Esophagus mucosa (tissue), 1 donor: Measurements from ENCODE around the gene ARHGEF37. TPM values are rescaled to one million over a fixed set of nuclear protein-coding genes. Genes with fewer than 3 reads are reported as not detected.
A peak's percentile ranks its signal among the peaks of the same experiment; 100 is the strongest.
"Not testable (repeated sequence)": the region's sequence is repeated elsewhere in the genome, so short reads cannot be mapped to it uniquely, and the experiment has no call there.

Experiments
- ATAC-seq: fragments of 200-7000 bp; cut with Tn5 transposase; one replicate; pipeline ENCODE4 v1.9.1; 2020
- total RNA-seq: library from RNA; stranded (reverse); gene quantifications from one replicate; pipeline ENCODE4 v1.2.4, GENCODE V29; 2023
- donor health status: DM: yes; HTN: yes; CAD: no.

ARHGEF37 gene
- total RNA-seq, 1 donor from 2014 or later = 23.6 TPM

GRCh38 chr5:149631506-149631905 lies 50.2 kb downstream of the ARHGEF37 start:
- ATAC-seq = no peak

DNA sequence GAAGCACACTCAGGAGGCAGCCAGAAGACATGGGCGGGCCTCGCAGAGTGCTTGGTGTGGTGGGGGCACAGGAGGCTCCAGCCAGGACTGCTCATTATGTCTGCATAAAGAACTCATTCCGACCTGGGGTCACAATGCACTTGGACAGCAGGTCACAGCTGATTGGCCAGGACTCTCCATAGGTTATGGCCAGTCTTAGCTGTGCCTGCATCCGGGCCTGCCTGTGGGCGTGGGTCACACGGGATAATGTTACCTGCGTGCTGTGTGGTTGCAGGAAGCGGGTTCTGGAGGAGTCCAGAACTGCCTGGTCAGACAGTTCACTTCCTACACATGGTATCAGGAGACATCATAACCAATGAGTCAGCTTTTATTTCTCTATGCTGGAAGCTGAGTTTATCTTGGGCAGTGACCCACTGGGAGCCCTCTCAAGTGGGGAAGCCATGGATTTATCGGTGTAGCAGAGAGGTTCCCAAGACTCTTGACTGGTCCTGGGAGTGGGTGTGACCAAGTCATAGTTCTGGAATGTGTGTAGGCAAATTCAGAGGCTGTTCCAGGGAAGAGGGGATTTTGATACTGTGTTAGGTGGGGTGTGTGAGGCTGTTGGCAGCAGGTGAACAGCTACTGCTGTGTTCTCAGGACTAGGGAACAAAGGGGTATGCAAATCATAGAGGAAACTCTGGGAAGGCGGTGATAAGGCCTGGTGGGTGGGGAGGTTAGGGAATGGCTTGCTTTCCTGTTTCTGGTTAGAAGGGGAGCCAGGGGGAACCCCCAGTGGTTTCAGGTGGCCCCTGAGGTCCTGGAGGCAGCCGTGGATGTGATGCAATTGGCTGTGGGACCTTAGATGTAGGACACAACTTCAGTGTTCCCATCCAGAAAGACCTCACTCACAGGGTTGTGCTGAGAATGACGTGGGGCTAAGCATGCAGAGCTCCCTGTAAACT lies 51.3 kb downstream of the ARHGEF37 start:
- peak; percentile 68 for ATAC-seq

DNA sequence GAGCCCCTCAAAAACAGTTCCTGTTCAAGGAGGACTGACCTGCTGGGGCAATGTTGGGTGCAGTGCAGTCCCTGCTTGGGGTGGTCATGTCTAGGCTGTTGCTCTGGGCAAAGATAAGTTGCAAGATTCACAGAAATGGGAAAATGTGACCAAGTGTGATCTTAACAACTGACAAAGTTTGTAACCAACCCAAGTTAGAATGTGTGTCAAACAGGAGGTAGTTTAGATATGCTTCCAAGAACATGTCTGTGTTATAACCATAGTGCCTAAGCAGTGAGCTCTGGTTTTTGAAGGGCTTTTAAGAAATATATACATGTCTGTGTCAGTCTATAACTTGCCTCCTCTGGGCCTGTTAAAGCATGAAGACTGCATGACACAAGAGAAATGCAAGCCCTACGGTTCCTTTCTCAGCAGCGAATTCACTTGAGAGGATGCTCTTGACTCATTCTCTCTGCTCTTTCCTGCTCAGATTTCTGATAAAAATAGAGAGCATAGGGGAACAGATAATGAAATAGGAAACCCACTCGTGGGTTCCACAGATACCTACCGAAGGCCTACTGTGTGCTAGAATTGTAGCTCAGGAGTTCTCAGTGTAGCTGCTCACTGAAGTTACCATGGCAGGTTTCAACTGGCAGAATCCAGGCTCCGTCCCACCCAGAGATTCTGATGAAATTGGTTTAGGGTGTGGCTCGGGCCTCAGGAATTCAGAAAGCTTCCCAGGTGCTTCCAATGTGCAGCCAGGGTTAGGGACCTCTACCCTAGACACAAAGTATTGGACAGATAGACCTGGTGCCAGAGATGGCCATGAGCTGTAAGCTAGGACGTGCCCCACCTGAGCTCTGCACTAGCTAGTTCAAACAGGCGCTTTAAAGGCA lies 52.4 kb downstream of the ARHGEF37 start:
- peak; percentile 31 for ATAC-seq

GRCh38 chr5:149635394-149635793 lies 54.1 kb downstream of the ARHGEF37 start:
- peak; percentile 51 for ATAC-seq

DNA sequence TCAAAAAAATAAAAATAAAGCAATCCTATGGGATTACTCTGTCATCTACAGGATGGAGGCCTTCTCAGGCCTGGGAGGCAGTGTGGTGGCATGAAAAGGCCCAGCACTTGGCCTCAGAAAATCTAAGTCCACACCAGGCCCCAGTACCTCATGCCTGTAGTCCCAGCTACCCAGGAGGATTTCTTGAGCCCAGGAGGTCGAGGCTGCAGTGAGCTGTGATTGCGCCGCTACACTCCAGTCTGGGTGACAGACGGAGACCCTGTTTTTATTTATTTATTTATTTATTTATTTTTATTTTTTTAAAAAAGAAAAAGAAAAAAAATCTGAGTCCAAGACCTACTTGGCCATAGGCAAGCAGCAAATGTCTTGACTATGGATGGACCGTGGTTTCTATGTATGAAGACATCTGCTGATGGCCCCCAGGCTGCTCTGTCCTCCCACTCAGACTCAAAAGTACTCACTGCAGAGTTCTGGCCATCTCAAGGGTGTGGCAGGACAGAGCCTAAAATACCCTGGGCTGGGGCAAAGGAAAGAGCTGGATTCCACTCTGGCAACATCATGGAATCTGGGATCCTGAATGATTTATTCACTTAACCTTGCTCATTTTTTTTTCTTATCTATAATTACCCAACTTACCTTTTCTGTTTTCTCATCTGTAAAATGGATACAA lies 55.0 kb downstream of the ARHGEF37 start:
- no peak for ATAC-seq

DNA sequence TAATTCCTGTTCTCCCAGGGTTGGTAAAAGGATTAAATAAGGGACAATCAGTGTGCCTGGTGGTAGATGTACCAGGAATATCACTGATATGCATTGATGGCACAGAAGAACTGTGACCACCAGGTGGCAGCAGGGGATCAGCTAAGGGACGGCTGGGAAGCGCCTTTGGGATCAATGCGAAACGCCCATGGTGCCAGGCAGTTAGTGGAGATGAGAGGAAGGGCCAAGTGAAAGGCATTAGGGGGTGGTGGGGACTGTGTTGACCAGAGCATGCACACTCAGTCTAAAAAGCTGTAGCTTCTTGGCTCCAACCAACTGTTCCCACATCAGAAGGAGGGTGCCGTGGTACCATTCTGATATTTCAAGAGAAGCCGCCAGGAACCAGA lies 55.6 kb downstream of the ARHGEF37 start:
- ATAC-seq = peak; percentile 21

- ATAC-seq = no peak
Observed at GRCh38 chr5:149638136-149638535, 56.8 kb downstream of the ARHGEF37 start.

- ATAC-seq = no peak
Observed at GRCh38 chr5:149638546-149639241, 57.4 kb downstream of the ARHGEF37 start.

DNA sequence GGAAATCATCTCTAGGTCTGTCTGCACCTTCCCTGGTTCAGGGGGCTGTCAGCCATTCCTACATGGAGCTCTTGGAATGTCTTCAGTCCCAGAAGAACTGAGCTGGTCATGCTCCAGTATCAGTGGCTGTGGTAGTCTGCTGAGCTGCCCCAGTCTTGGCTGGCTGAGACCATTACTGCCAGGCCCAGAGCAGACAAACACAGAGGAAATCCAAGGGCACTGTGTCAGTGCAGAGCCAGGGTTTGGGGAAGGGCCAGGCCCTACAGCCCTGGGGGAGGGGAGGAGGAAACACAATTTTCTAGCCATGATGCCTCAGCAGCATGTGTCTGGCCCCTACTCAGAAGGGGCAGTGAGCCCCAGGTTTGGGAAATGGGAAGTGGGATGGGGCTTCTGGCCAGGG lies 58.4 kb downstream of the ARHGEF37 start:
- no peak for ATAC-seq

DNA sequence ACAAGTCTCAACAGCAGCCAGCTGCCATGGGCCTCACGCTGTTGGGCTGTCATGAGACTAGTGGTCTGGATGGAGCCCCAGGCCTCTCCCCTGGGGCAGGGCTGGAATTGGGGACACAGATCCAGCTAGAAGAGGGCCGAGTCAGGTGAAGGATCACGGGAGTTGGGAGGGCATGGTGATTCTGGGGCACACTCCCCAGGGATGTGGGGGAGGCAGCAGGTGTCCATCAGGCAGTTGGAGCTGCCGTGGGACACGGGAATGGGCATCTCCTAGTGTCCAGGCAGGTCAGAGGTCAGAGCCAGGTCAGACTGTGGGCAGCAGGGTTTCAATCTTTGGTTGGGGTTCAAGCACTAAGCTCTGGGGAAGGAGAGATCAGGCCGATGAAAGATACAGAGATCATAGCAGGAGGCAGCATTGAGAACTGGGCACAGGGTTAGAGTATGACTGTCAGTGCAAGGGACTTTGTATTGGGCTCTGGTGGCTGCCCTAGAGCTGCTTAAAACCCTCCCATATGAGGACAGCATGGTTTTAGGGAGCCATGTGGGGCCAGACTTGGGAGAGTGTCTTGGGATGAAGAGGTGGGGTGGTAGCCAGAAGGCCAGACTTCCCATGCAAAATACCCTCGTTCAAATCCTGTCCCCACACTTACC lies 59.2 kb downstream of the ARHGEF37 start:
- ATAC-seq = no peak

- ATAC-seq = no peak
Observed at GRCh38 chr5:149641000-149641576, 59.8 kb downstream of the ARHGEF37 start.

- ATAC-seq = no peak
Observed at GRCh38 chr5:149641600-149641999, 60.3 kb downstream of the ARHGEF37 start.

GRCh38 chr5:149643781-149644180 lies 62.5 kb downstream of the ARHGEF37 start:
- no peak for ATAC-seq

- ATAC-seq = no peak
Observed at GRCh38 chr5:149644629-149645028, 63.3 kb downstream of the ARHGEF37 start.

GRCh38 chr5:149645236-149645635 lies 63.9 kb downstream of the ARHGEF37 start:
- ATAC-seq = no peak

- no peak for ATAC-seq
Observed at GRCh38 chr5:149645725-149646124, 64.4 kb downstream of the ARHGEF37 start.

GRCh38 chr5:149646564-149646963 lies 65.3 kb downstream of the ARHGEF37 start:
- peak; percentile 50 for ATAC-seq

DNA sequence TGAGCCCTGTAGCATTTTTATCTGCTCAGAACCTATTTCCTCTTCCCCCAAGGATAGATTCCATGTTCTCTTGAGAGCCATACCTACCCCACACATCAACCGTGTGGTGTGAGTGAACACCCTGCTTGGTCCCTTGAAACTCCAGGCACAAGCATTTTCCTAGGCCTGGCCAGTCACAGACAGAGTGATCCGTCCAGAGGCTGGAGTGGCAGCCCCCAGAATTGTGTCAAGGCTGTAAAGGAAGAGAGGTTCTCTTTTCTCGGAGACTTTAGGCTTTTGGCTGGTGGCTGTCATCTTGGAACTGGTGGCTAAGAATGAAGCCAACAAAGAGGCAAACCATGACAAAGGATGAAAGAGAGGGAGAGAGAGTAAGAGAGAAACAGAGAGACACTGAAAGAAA lies 66.0 kb downstream of the ARHGEF37 start:
- peak; percentile 6 for ATAC-seq

DNA sequence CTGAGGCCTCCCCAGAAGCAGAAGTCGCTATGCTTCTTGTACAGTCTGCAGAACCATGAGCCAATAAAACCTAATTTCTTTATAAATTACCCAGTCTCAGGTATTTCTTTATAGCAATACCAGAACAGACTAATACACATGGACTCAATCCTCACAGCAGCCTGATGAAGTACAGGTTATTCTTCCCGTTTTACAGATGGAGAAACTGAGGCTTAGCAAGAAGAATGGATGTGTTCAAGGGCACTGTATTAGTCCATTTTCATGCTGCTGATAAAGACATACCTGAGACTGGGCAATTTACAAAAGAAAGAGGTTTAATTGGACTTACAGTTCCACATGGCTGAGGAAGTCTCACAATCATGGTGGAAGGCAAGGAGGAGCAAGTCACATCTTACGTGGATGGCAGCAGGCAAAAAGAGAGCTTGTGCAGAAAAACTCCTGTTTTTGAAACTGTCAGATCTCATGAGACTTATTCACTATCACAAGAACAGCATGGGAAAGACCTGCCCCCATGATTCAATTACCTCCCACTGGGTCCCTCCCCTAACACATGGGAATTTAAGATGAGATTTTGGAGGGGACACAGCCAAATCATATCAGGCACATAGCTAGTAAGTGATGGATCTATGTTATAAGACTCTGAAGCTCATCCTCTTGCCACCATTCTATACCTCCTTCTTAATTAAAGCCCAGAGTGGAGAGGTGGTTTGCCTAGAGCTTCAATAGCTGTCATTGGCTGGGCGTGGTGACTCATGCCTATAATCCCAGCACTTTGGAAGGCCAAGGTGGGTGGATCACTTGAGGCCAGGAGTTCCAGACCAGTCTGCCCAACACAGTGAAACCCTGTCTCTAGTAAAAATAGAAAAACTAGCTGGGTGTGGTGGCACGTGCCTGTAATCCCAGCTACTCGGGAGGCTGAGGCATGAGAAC lies 67.4 kb downstream of the ARHGEF37 start:
- peak; percentile 13 for ATAC-seq

- not testable (repeated sequence) for ATAC-seq
Observed at GRCh38 chr5:149649730-149650129, 68.4 kb downstream of the ARHGEF37 start.
